Tibial nerve (tissue), 4 donors: ENCODE measurements around the gene RXYLT1. TPM values are rescaled to one million over a fixed set of nuclear protein-coding genes. Genes with fewer than 3 reads are reported as not detected.
A peak's percentile ranks its signal among the peaks of the same experiment; 100 is the strongest.
"Not testable (repeated sequence)": the region's sequence is repeated elsewhere in the genome, so short reads cannot be mapped to it uniquely, and the experiment has no call there.

ENCODE experiments used
- DNase-seq, 2 donors: peaks; one replicate each; pipeline ENCODE4 v3.0.0-alpha.2; 2019; ENCODE audit warnings: low spot score in 2 of 2
- H3K27ac ChIP-seq, 4 donors: fragments of 200-600 bp; sonication (generic) in 3 of 4; one replicate each; pipeline ENCODE4 v1.5.1; 2017 to 2019; ENCODE audit warnings: mild to moderate bottlenecking in 1 of 4
- H3K27me3 ChIP-seq, 2 donors: fragments of 200-600 bp; sonication (generic) in 1 of 2; one replicate each; pipeline versions ENCODE4 v1.5.1 to v1.6.0; 2017 to 2019
- H3K36me3 ChIP-seq, 3 donors: fragments of 200-600 bp; sonication (generic); one replicate each; pipeline ENCODE4 v1.5.1; 2018 to 2019
- H3K4me1 ChIP-seq, 4 donors: fragments of 200-600 bp; sonication (generic) in 3 of 4; one replicate each; pipeline ENCODE4 v1.5.1; 2017 to 2019
- H3K4me3 ChIP-seq, 4 donors: fragments of 200-600 bp; sonication (generic) in 3 of 4; one replicate each; pipeline ENCODE4 v1.5.1; 2017 to 2019; ENCODE audit warnings: mild to moderate bottlenecking in 1 of 4, moderate library complexity in 1 of 4
- H3K9me3 ChIP-seq, 4 donors: fragments of 200-600 bp; sonication (generic) in 3 of 4; one replicate each; pipeline ENCODE4 v1.5.1; 2017 to 2019
- EP300 ChIP-seq, 2 donors: sonication (generic); formaldehyde crosslinking; IDR thresholded peaks; one replicate each; pipeline ENCODE4 v1.6.1; 2017; ENCODE audit warnings: antibody characterized with exemption in 2 of 2, mild to moderate bottlenecking in 1 of 2
- POLR2A ChIP-seq, 2 donors: fragments of 450-650 bp; IDR thresholded peaks; one replicate each; pipeline ENCODE4 v1.6.1; 2017; ENCODE audit warnings: antibody characterized with exemption in 2 of 2, mild to moderate bottlenecking in 2 of 2, moderate library complexity in 2 of 2
- WGBS, 2 donors: methylation state at CpG; one replicate each; pipeline ENCODE4 v1.1.5; 2018; 5-methylcytosine and 5-hydroxymethylcytosine counted together
- total RNA-seq, 4 donors: library from RNA; depleted of rRNA; stranded (reverse); fragments of >200 nt; gene quantifications; one replicate each; pipeline ENCODE4 v1.1.0, GENCODE V29; 2016
- TF ChIP-seq, protein P1 (sequence below), 5 experiments: fragments of 200-600 bp in 3 of 5; fragments of 450-650 bp in 2 of 5; sonication (generic) in 3 of 5; IDR thresholded peaks; one replicate each; pipeline ENCODE4 v1.5.1; 2016 to 2019; ENCODE audit warnings: antibody characterized with exemption in 5 of 5, mild to moderate bottlenecking in 3 of 5, moderate library complexity in 2 of 5

RXYLT1 gene
- total RNA-seq, 4 donors from 2014 or later, result 14.4 to 24.9 (median 18.1) TPM

GRCh38 chr12:63836936-63837335, 57.2 kb downstream of the RXYLT1 start:
- Histone ChIP-seq H3K27ac (no peak overlapping the region), H3K27me3 (no peaks in the 10 kb centered on the region), H3K9me3 (no peaks in the 10 kb centered on the region), H3K36me3 (no peaks in the 10 kb centered on the region), H3K4me3 (no peak overlapping the region), H3K4me1 (no peaks in the 10 kb centered on the region)
- WGBS, 2 donors, result 71 to 75% methylated on average over 3 of the region's 3 CpGs
- DNase-seq, result no peak
- no peak for TF ChIP-seq EP300 (IDR thresholded peaks at IDR 0.05)

DNA sequence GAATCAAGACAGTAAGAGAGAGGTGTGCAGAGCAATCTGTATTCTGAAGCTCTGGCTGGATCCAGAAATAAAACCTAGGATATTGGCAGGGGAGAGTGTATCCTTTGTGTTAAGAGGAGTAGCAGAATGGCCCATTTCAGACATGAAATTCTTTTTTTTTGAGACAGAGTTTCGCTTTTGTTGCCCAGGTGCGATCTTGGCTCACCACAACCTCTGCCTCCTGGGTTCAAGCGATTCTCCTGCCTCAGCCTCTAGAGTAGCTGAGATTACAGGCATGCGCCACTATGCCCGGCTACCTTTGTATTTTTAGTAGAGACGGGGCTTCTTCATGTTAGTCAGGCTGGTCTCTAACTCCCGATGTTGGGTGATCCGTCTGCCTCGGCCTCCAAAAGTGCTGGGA, 58.7 kb downstream of the RXYLT1 start:
- H3K4me1 ChIP-seq, result peaks cover 0 to 5% (median 0%) of the 10 kb centered on the region in 4 donors
- no peaks in the 10 kb centered on the region for H3K36me3 ChIP-seq
- TF ChIP-seq POLR2A (IDR thresholded peaks at IDR 0.05) (no peak), EP300 (IDR thresholded peaks at IDR 0.05) (no peak)
- TF ChIP-seq, protein P1, sequence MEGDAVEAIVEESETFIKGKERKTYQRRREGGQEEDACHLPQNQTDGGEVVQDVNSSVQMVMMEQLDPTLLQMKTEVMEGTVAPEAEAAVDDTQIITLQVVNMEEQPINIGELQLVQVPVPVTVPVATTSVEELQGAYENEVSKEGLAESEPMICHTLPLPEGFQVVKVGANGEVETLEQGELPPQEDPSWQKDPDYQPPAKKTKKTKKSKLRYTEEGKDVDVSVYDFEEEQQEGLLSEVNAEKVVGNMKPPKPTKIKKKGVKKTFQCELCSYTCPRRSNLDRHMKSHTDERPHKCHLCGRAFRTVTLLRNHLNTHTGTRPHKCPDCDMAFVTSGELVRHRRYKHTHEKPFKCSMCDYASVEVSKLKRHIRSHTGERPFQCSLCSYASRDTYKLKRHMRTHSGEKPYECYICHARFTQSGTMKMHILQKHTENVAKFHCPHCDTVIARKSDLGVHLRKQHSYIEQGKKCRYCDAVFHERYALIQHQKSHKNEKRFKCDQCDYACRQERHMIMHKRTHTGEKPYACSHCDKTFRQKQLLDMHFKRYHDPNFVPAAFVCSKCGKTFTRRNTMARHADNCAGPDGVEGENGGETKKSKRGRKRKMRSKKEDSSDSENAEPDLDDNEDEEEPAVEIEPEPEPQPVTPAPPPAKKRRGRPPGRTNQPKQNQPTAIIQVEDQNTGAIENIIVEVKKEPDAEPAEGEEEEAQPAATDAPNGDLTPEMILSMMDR (IDR thresholded peaks at IDR 0.05), result no peak
- no peaks in the 10 kb centered on the region for H3K27me3 ChIP-seq
- H3K9me3 ChIP-seq, result no peaks in the 10 kb centered on the region
- DNase-seq, result no peak
- WGBS, 2 donors, result 88 to 90% methylated on average over 9 of the region's 9 CpGs
- no peak overlapping the region for H3K27ac ChIP-seq
- H3K4me3 ChIP-seq, result no peak overlapping the region

- H3K27ac ChIP-seq, result no peak overlapping the region
- TF ChIP-seq POLR2A (IDR thresholded peaks at IDR 0.05), result no peak
- TF ChIP-seq EP300 (IDR thresholded peaks at IDR 0.05), result no peak
- TF ChIP-seq, protein P1 (IDR thresholded peaks at IDR 0.05), result no peak
- no peaks in the 10 kb centered on the region for H3K36me3 ChIP-seq
- 60 to 61% methylated on average over 3 of the region's 3 CpGs for WGBS, 2 donors
- H3K4me1 ChIP-seq, result peaks cover 0 to 8% (median 0%) of the 10 kb centered on the region in 4 donors
- no peaks in the 10 kb centered on the region for H3K27me3 ChIP-seq
- no peaks in the 10 kb centered on the region for H3K9me3 ChIP-seq
- no peak for DNase-seq
- no peak overlapping the region for H3K4me3 ChIP-seq
Observed at GRCh38 chr12:63841011-63841410, 61.3 kb downstream of the RXYLT1 start.

DNA sequence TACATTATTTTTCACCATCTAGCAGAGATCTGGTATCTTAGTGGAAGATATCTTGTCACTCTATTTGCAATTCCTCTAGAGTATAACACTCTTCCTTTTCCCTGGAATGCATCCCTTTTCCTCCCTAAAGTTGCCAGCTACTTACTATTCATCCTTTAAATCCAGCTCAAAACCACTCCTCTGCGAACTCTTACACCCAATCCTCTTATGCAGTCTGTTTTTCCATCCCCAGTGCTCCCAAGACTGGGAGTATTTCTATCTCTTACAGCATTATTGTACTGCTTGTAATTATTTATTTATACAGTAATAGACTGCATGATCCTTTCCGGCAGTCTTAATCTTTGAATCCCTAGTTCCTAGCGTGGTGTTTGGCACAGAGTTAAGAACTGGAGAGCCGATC, 61.9 kb downstream of the RXYLT1 start:
- Histone ChIP-seq H3K9me3 (no peaks in the 10 kb centered on the region), H3K4me3 (no peak overlapping the region), H3K27ac (no peak overlapping the region), H3K36me3 (no peaks in the 10 kb centered on the region), H3K4me1 (peaks cover 0 to 13% (median 2%) of the 10 kb centered on the region in 4 donors), H3K27me3 (no peaks in the 10 kb centered on the region)
- no peak for DNase-seq
- 57 to 60% methylated on average over 4 of the region's 4 CpGs for WGBS, 2 donors
- TF ChIP-seq POLR2A (IDR thresholded peaks at IDR 0.05), result no peak
- TF ChIP-seq, protein P1 (IDR thresholded peaks at IDR 0.05), result no peak
- no peak for TF ChIP-seq EP300 (IDR thresholded peaks at IDR 0.05)

- peak overlapping the region in 1 of 4 donors; percentile 76 for H3K4me3 ChIP-seq
- H3K27me3 ChIP-seq, DNase-seq, H3K9me3 ChIP-seq, H3K36me3 ChIP-seq: not testable (repeated sequence)
- H3K4me1 ChIP-seq, result peaks cover 0 to 24% (median 7%) of the 10 kb centered on the region in 4 donors
- WGBS, 2 donors, result 94 to 95% methylated on average over 17 of the region's 17 CpGs
- H3K27ac ChIP-seq, result peak overlapping the region in 3 of 4 donors; percentile 92 to 96 (median 92)
Observed at GRCh38 chr12:63842750-63843149, 63.0 kb downstream of the RXYLT1 start.

DNA sequence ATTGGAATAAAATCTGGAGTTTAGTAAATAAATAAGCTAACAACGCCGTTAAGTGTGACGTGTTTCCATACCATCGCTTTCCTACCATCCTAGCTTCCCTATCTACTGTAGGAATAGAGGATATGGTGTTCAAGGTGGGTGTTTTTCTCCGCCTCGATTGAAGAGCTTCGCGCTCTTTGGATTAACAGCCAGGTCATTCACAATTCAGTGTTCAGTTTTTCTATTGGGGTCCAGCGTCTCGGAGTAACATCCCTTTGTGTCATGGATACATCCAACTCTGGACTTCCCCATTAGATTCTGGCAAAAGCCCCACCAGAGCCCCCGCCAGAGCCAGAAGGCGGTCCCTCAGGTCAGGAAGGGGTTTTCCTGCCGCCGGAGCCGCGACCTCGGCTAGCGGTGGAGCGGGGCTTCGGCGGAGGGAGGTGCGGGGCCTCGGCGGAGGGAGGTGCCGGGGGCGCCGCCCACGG, 63.6 kb downstream of the RXYLT1 start:
- Histone ChIP-seq H3K9me3 (no peaks in the 10 kb centered on the region), H3K4me3 (peak overlapping the region; percentile 76 to 92 (median 86)), H3K36me3 (no peaks in the 10 kb centered on the region), H3K4me1 (peaks cover 0 to 24% (median 7%) of the 10 kb centered on the region in 4 donors), H3K27me3 (no peaks in the 10 kb centered on the region), H3K27ac (peak overlapping the region; percentile 92 to 96 (median 92))
- 12 to 18% methylated on average over 12 to 27 of the region's 28 CpGs for WGBS, 2 donors
- TF ChIP-seq POLR2A (IDR thresholded peaks at IDR 0.05), result no peak
- TF ChIP-seq, protein P1 (IDR thresholded peaks at IDR 0.05), result no peak
- no peak for TF ChIP-seq EP300 (IDR thresholded peaks at IDR 0.05)
- DNase-seq, result no peak
